Astrocyte (in vitro differentiated cells and primary cell): ENCODE data around the gene MEG3. TPM values are rescaled to one million over a fixed set of nuclear protein-coding genes. Genes with fewer than 3 reads are reported as not detected.

Source experiments
- DNase-seq: peaks from one replicate; pipeline ENCODE4 v3.0.0-alpha.2; 2010; ENCODE audit warnings: low read depth
- FAIRE-seq: peaks from 2 replicates; lab custom pipeline; 2011; peaks lifted over from hg19 to GRCh38; lab: Jason Lieb, UNC
- H2AFZ ChIP-seq: 2 replicates; pipeline ENCODE4 v1.6.0; 2012; ENCODE audit warnings: low read depth, low read length, inconsistent platforms
- H3K27ac ChIP-seq: 2 replicates; pipeline ENCODE4 v1.5.1; 2011; ENCODE audit warnings: low read depth, low read length, inconsistent platforms
- H3K27me3 ChIP-seq: 2 replicates; pipeline ENCODE4 v1.6.0; 2011; ENCODE audit warnings: low read length, inconsistent platforms; ENCODE audit not compliant: insufficient read depth
- H3K36me3 ChIP-seq: 2 replicates; pipeline ENCODE4 v1.5.1; 2011; ENCODE audit warnings: low read length, inconsistent platforms; ENCODE audit not compliant: insufficient read depth
- H3K4me1 ChIP-seq: 2 replicates; pipeline ENCODE4 v1.5.1; 2011; ENCODE audit warnings: low read length, inconsistent platforms; ENCODE audit not compliant: insufficient read depth
- H3K4me2 ChIP-seq: 2 replicates; pipeline ENCODE4 v1.6.0; 2012; ENCODE audit warnings: low read length, inconsistent platforms
- H3K4me3 ChIP-seq: 2 replicates; pipeline ENCODE4 v1.5.1; 2011; ENCODE audit warnings: low read depth, mild to moderate bottlenecking, low read length, inconsistent platforms; ENCODE audit not compliant: insufficient read depth
- H3K79me2 ChIP-seq: 2 replicates; pipeline ENCODE4 v1.6.0; 2012; ENCODE audit warnings: mild to moderate bottlenecking, low read length, inconsistent platforms; ENCODE audit not compliant: insufficient read depth
- H3K9ac ChIP-seq: 2 replicates; pipeline ENCODE4 v1.6.0; 2012; ENCODE audit warnings: mild to moderate bottlenecking, low read length, inconsistent platforms
- H3K9me3 ChIP-seq: 2 replicates; pipeline ENCODE4 v1.5.1; 2012; ENCODE audit warnings: low read depth, mild to moderate bottlenecking, low read length, inconsistent platforms; ENCODE audit not compliant: insufficient read depth
- H4K20me1 ChIP-seq: 2 replicates; pipeline ENCODE4 v1.6.0; 2012; ENCODE audit warnings: low read length, inconsistent platforms; ENCODE audit not compliant: insufficient read depth
- H3K27ac Mint-ChIP-seq: one replicate; pipeline ENCODE4 v1.8.0; 2021; ENCODE audit warnings: mild to moderate bottlenecking, mixed read lengths; ENCODE audit not compliant: unreplicated experiment
- H3K27me3 Mint-ChIP-seq: one replicate; pipeline ENCODE4 v1.8.0; 2021; ENCODE audit warnings: low read depth, mixed read lengths; ENCODE audit not compliant: unreplicated experiment
- H3K36me3 Mint-ChIP-seq: one replicate; pipeline ENCODE4 v1.8.0; 2021; ENCODE audit warnings: low read depth, mixed read lengths; ENCODE audit not compliant: unreplicated experiment
- H3K4me1 Mint-ChIP-seq: one replicate; pipeline ENCODE4 v1.8.0; 2021; ENCODE audit warnings: low read depth, mixed read lengths; ENCODE audit not compliant: unreplicated experiment
- H3K4me3 Mint-ChIP-seq: one replicate; pipeline ENCODE4 v1.8.0; 2021; ENCODE audit warnings: mild to moderate bottlenecking, moderate library complexity, mixed read lengths; ENCODE audit not compliant: unreplicated experiment
- H3K9me3 Mint-ChIP-seq: one replicate; pipeline ENCODE4 v1.8.0; 2021; ENCODE audit warnings: mild to moderate bottlenecking, mixed read lengths; ENCODE audit not compliant: unreplicated experiment
- CTCF ChIP-seq: IDR thresholded peaks from 2 replicates; pipeline ENCODE4 v1.5.1; 2011; ENCODE audit warnings: low read depth, mild to moderate bottlenecking, inconsistent platforms, low read length, moderate library complexity; ENCODE audit not compliant: insufficient read depth
- EZH2 ChIP-seq: IDR thresholded peaks from 2 replicates; pipeline ENCODE4 v1.6.1; 2012; ENCODE audit warnings: mild to moderate bottlenecking, low read length, inconsistent platforms; ENCODE audit not compliant: insufficient read depth
- total RNA-seq: library from RNA; stranded (reverse); gene quantifications from 2 replicates; pipeline ENCODE4 v1.2.1, GENCODE V29; 2021

The MEG3 gene
- total RNA-seq, 1 donor from 2014 or later, result not detected

- FAIRE-seq (no peak), DNase-seq (peak; percentile 25)
- peaks cover 6% of the 10 kb centered on the region for H3K4me1 ChIP-seq
- no peak overlapping the region for H3K27ac ChIP-seq
- H3K27me3 ChIP-seq, result no peaks in the 10 kb centered on the region
- H3K27me3 Mint-ChIP-seq, result peaks cover 53% of the 10 kb centered on the region
- H3K36me3 ChIP-seq, result peaks cover 18% of the 10 kb centered on the region
- H4K20me1 ChIP-seq, result peaks cover 98% of the 10 kb centered on the region
- no peaks in the 10 kb centered on the region for H3K9me3 ChIP-seq
- H3K4me2 ChIP-seq, result no peak overlapping the region
- no peak overlapping the region for H3K4me3 Mint-ChIP-seq
- TF ChIP-seq EZH2 (no peak), CTCF (no peak)
- peaks cover 85% of the 10 kb centered on the region for H3K79me2 ChIP-seq
- no peak overlapping the region for H2AFZ ChIP-seq
- H3K4me3 ChIP-seq, result no peak overlapping the region
- no peak overlapping the region for H3K9ac ChIP-seq
- H3K36me3 Mint-ChIP-seq, result no peaks in the 10 kb centered on the region
- no peak overlapping the region for H3K27ac Mint-ChIP-seq
- no peaks in the 10 kb centered on the region for H3K4me1 Mint-ChIP-seq
- peaks cover 2% of the 10 kb centered on the region for H3K9me3 Mint-ChIP-seq
Observed at GRCh38 chr14:100862277-100862676, 36.4 kb downstream of the MEG3 start.

GRCh38 chr14:100862793-100863192, 36.9 kb downstream of the MEG3 start:
- H3K9me3 Mint-ChIP-seq, result peaks cover 2% of the 10 kb centered on the region

More at GRCh38 chr14:100862793-100863192, 36.9 kb downstream of the MEG3 start:
- H3K27ac ChIP-seq, result no peak overlapping the region
- DNase-seq (no peak), FAIRE-seq (no peak)
- Mint-ChIP-seq H3K27me3 (peaks cover 51% of the 10 kb centered on the region), H3K27ac (no peak overlapping the region), H3K36me3 (no peaks in the 10 kb centered on the region), H3K4me3 (no peak overlapping the region), H3K4me1 (no peaks in the 10 kb centered on the region)
- peaks cover 6% of the 10 kb centered on the region for H3K4me1 ChIP-seq
- no peak overlapping the region for H3K4me3 ChIP-seq
- peaks cover 18% of the 10 kb centered on the region for H3K36me3 ChIP-seq
- H3K27me3 ChIP-seq, result no peaks in the 10 kb centered on the region
- H3K9me3 ChIP-seq, result no peaks in the 10 kb centered on the region
- H3K4me2 ChIP-seq, result no peak overlapping the region
- no peak overlapping the region for H2AFZ ChIP-seq
- peaks cover 96% of the 10 kb centered on the region for H4K20me1 ChIP-seq
- no peak overlapping the region for H3K9ac ChIP-seq
- TF ChIP-seq EZH2, result no peak
- TF ChIP-seq CTCF, result no peak
- peaks cover 84% of the 10 kb centered on the region for H3K79me2 ChIP-seq
